B cell (primary cell): ENCODE measurements around the gene PCK1. TPM values are rescaled to one million over a fixed set of nuclear protein-coding genes. Genes with fewer than 3 reads are reported as not detected.

ENCODE experiments used
- ATAC-seq: fragments of 200-7000 bp; cut with Tn5 transposase; one replicate; pipeline ENCODE4 v1.10.0; 2021; ENCODE audit warnings: low read depth, mild to moderate bottlenecking, moderate number of reproducible peaks, moderate library complexity
- CTCF ChIA-PET: fragments of 350-600 bp; sonication (Branson Sonifier 250); formaldehyde crosslinking; loops from one replicate; lab custom pipeline; 2021; ENCODE audit warnings: antibody characterized with exemption, inconsistent platforms; lab: Charles Lee
- POLR2A ChIA-PET: fragments of 350-600 bp; sonication (Branson Sonifier 250); formaldehyde crosslinking; loops from one replicate; lab custom pipeline; 2021; ENCODE audit warnings: antibody characterized with exemption; lab: Charles Lee
- DNase-seq: peaks from one replicate; pipeline ENCODE4 v3.0.0; 2013
- H2AFZ ChIP-seq: 2 replicates; pipeline ENCODE4 v1.6.1; 2012; ENCODE audit warnings: mild to moderate bottlenecking, low read depth, low read length; ENCODE audit not compliant: insufficient read depth, poor library complexity, severe bottlenecking
- H3K27ac ChIP-seq, 2 donors: 1 replicate in 1 of 2; 2 replicates in 1 of 2; pipeline ENCODE4 v1.5.1; 2012 to 2013; ENCODE audit warnings: low read length in 2 of 2, mild to moderate bottlenecking in 2 of 2, moderate library complexity in 1 of 2
- H3K27me3 ChIP-seq, 4 experiments: fragments of 200-600 bp in 1 of 4; sonication (generic) in 1 of 4; replicated peaks in 1 of 4; 1 replicate in 2 of 4; 2 replicates in 2 of 4; pipeline versions ENCODE4 v1.6.1 to v1.7.0; 2013 to 2016; ENCODE audit warnings: low read length in 3 of 4, mild to moderate bottlenecking in 2 of 4, mixed read lengths in 1 of 4, moderate library complexity in 1 of 4; ENCODE audit not compliant: insufficient read depth in 4 of 4, control insufficient read depth in 3 of 4; ENCODE audit errors: control extremely low read depth in 1 of 4
- H3K36me3 ChIP-seq, 2 experiments: replicated peaks in 1 of 2; 1 replicate in 1 of 2; 2 replicates in 1 of 2; pipeline versions ENCODE4 v1.6.1 to v1.7.1; 2013; ENCODE audit warnings: low read length in 1 of 2; ENCODE audit not compliant: insufficient read depth in 2 of 2, control insufficient read depth in 1 of 2; ENCODE audit errors: control extremely low read depth in 1 of 2, extremely low read depth in 1 of 2
- H3K4me1 ChIP-seq, 2 donors: fragments of 200-600 bp in 1 of 2; sonication (generic) in 1 of 2; 1 replicate in 1 of 2; 2 replicates in 1 of 2; pipeline versions ENCODE4 v1.5.1 to v1.6.1; 2013 to 2017; ENCODE audit warnings: low read length in 2 of 2; ENCODE audit not compliant: control insufficient read depth in 2 of 2, insufficient read depth in 2 of 2
- H3K4me2 ChIP-seq: replicated peaks from 2 replicates; pipeline ENCODE3; 2012; ENCODE audit warnings: mild to moderate bottlenecking, low read depth, low read length; ENCODE audit not compliant: poor library complexity, severe bottlenecking
- H3K4me3 ChIP-seq, 5 experiments: fragments of 200-600 bp in 1 of 5; sonication (generic) in 1 of 5; 1 replicate in 3 of 5; 2 replicates in 2 of 5; pipeline versions ENCODE4 v1.5.1 to v1.7.0; 2011 to 2016; ENCODE audit warnings: low read length in 4 of 5, mild to moderate bottlenecking in 4 of 5, low read depth in 2 of 5, control low read depth in 1 of 5, moderate library complexity in 1 of 5; ENCODE audit not compliant: insufficient read depth in 1 of 5; ENCODE audit errors: control extremely low read depth in 1 of 5, extremely low read depth in 1 of 5
- H3K79me2 ChIP-seq: fragments of 200-600 bp; sonication (generic); one replicate; pipeline ENCODE4 v1.6.0; 2016; ENCODE audit warnings: low read length; ENCODE audit not compliant: control insufficient read depth, insufficient read depth
- H3K9ac ChIP-seq: fragments of 200-600 bp; sonication (generic); 2 replicates; pipeline ENCODE4 v1.6.1; 2017; ENCODE audit warnings: mild to moderate bottlenecking, low read length, moderate library complexity
- H3K9me3 ChIP-seq, 3 donors: one replicate each; pipeline versions ENCODE4 v1.6.1 to v1.7.1; 2013; ENCODE audit warnings: low read length in 2 of 3; ENCODE audit not compliant: control insufficient read depth in 2 of 3, insufficient read depth in 1 of 3; ENCODE audit errors: control extremely low read depth in 1 of 3
- H4K20me1 ChIP-seq: 2 replicates; pipeline ENCODE4 v1.6.0; 2012; ENCODE audit warnings: mild to moderate bottlenecking, low read length; ENCODE audit not compliant: insufficient read depth, control insufficient read depth, poor library complexity, severe bottlenecking
- H3K27ac Mint-ChIP-seq: one replicate; pipeline ENCODE4 v1.8.0; 2021; ENCODE audit warnings: mixed read lengths
- H3K27me3 Mint-ChIP-seq: one replicate; pipeline ENCODE4 v1.8.0; 2021; ENCODE audit warnings: mixed read lengths
- H3K4me1 Mint-ChIP-seq: one replicate; pipeline ENCODE4 v1.8.0; 2021; ENCODE audit warnings: mixed read lengths
- H3K4me3 Mint-ChIP-seq: one replicate; pipeline ENCODE4 v1.8.0; 2021; ENCODE audit warnings: mixed read lengths
- H3K9me3 Mint-ChIP-seq: one replicate; pipeline ENCODE4 v1.8.0; 2022; ENCODE audit warnings: mixed read lengths; ENCODE audit not compliant: insufficient read depth
- EZH2 ChIP-seq: IDR thresholded peaks from 2 replicates; pipeline ENCODE4 v1.6.1; 2012; ENCODE audit warnings: borderline replicate concordance, low read depth, mild to moderate bottlenecking, moderate library complexity, low read length; ENCODE audit not compliant: insufficient read depth, poor library complexity, severe bottlenecking
- WGBS: methylation state at CpG from one replicate; pipeline ENCODE4 v1.1.5; 2013; ENCODE audit warnings: missing lambda C conversion rate; ENCODE audit not compliant: insufficient coverage; 5-methylcytosine and 5-hydroxymethylcytosine counted together
- intact Hi-C: fragments of 100-400 bp; cut with micrococcal nuclease; formaldehyde crosslinking; loops from one replicate; pipeline ENCODE4 v1.10.0; 2022
- polyA plus RNA-seq: library from polyadenylated mRNA; depleted of rRNA; stranded (reverse); fragments of >200 nt; gene quantifications from 2 replicates; pipeline ENCODE4 v1.2.3, GENCODE V29; 2012
- total RNA-seq, 2 donors: library from RNA; stranded (reverse); fragments of 120-200 nt in 1 of 2; gene quantifications; 1 replicate in 1 of 2; 2 replicates in 1 of 2; pipeline versions ENCODE4 v1.2.3 to v1.2.4, GENCODE V29; 2013 to 2022
- TF ChIP-seq, protein P1 (sequence below): fragments of 200-600 bp; IDR thresholded peaks from one replicate; pipeline ENCODE4 v1.8.0; 2022; ENCODE audit warnings: antibody characterized with exemption, mild to moderate bottlenecking

Gene PCK1
- total and polyA plus RNA-seq, 2 donors (not counting 1 experiment from before 2014, with no cell fraction given): not detected

DNA sequence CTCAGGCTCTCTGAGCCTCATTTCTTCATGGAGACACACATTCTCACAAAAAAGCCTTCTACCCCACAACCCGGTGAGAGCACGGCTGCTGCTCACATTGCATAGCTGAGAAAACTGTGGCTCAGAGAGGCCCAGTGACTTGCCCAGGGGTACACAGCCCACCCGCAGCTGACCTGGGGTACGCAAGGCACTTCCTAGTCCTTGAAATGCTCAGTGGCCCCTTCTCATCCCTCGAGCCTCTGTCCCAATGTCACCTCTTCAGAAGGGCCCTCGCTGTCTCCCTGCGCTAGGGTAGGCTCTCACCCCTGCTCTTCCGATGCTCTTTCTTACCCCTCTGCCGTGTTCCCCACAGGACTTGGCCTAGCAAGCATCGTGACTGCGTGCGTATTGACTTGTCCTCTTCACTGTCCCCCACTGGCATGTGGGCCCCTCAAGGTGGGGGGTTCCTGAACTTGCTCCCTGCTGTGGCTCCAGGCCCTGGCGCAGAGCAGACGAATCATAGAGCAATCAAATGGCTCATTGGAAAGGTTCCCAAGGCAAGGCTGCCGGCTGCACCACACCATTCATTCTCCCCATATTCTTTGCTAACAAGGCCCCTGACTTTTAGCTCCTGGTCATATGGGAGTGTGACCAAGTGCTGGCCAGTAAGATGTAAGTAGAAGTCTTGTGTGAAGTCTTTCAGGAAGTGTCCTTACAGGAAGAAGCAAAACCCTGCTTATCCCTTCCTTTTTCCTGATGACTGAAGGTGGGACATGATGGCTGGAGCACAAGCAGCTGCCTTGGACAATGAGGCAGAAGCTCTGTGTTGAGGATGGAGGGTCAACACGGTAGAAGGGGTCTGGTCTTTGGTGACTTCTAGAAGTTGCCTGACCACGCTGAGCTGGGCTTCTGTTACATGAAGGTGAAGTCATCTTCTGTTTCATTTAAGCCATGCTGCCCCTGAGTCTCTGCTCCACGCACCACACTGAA lies 22.7 kb downstream of the PCK1 start:
- ChIA-PET CTCF (interaction anchor here (1.0 to 1.6 kb wide), 4 partner anchors 11 to 596 kb away, joined by 4 to 5 read pairs (median 4); no protein-coding TSS in a partner anchor), POLR2A (no interaction called here)
- no peaks in the 10 kb centered on the region for H4K20me1 ChIP-seq
- Mint-ChIP-seq H3K4me1 (no peaks in the 10 kb centered on the region), H3K4me3 (no peak overlapping the region), H3K27me3 (peaks cover 67% of the 10 kb centered on the region), H3K27ac (no peak overlapping the region), H3K9me3 (peaks cover 3% of the 10 kb centered on the region)
- H3K9ac ChIP-seq: no peak overlapping the region
- H3K36me3 ChIP-seq: no peaks in the 10 kb centered on the region
- peaks cover 0 to 40% (median 7%) of the 10 kb centered on the region in 4 experiments for H3K27me3 ChIP-seq
- ATAC-seq (no peak), DNase-seq (no peak)
- WGBS: 86% methylated on average over 15 of the region's 18 CpGs
- no peak overlapping the region for H3K27ac ChIP-seq
- TF ChIP-seq, protein P1, sequence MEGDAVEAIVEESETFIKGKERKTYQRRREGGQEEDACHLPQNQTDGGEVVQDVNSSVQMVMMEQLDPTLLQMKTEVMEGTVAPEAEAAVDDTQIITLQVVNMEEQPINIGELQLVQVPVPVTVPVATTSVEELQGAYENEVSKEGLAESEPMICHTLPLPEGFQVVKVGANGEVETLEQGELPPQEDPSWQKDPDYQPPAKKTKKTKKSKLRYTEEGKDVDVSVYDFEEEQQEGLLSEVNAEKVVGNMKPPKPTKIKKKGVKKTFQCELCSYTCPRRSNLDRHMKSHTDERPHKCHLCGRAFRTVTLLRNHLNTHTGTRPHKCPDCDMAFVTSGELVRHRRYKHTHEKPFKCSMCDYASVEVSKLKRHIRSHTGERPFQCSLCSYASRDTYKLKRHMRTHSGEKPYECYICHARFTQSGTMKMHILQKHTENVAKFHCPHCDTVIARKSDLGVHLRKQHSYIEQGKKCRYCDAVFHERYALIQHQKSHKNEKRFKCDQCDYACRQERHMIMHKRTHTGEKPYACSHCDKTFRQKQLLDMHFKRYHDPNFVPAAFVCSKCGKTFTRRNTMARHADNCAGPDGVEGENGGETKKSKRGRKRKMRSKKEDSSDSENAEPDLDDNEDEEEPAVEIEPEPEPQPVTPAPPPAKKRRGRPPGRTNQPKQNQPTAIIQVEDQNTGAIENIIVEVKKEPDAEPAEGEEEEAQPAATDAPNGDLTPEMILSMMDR: peak; percentile 3
- TF ChIP-seq EZH2: no peak
- H3K9me3 ChIP-seq: peaks cover 0 to 23% (median 6%) of the 10 kb centered on the region in 3 donors
- no peaks in the 10 kb centered on the region for H3K79me2 ChIP-seq
- intact Hi-C loops: no loop called here
- H3K4me3 ChIP-seq: no peak overlapping the region
- H3K4me2 ChIP-seq: no peak overlapping the region
- no peaks in the 10 kb centered on the region for H3K4me1 ChIP-seq
- H2AFZ ChIP-seq: no peak overlapping the region
